Myocyte (in vitro differentiated cells): Measurements from ENCODE around the gene MKLN1. TPM values are rescaled to one million over a fixed set of nuclear protein-coding genes. Genes with fewer than 3 reads are reported as not detected.
"Not testable (repeated sequence)": the region's sequence is repeated elsewhere in the genome, so short reads cannot be mapped to it uniquely, and the experiment has no call there.

Source experiments
- DNase-seq: peaks from one replicate; pipeline ENCODE4 v3.0.0-alpha.2; 2012; ENCODE audit warnings: low read depth
- total RNA-seq: library from RNA; depleted of rRNA; stranded (reverse); fragments of >200 nt; gene quantifications from 2 replicates; pipeline ENCODE4 v1.2.3, GENCODE V29; 2014

The MKLN1 gene
- total RNA-seq, 1 donor from 2014 or later = 38.0 TPM

DNA sequence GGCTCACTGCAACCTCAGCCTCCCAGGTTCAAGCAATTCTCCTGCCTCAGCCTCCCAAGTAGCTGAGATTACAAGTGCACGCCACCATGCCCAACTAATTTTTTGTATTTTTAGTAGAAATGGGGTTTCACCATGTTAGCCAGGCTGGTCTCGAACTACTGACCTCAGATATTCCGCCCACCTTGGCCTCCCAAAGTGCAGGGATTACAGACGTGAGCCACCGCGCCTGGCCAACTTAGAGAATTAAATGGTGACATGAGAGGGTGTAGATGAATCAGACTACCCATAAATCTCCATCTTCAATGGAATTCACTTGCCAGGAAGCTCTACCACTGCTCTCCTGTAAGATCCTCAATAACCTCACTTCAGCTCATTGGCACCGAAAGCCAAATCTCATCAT, 187.8 kb downstream of the MKLN1 start:
- DNase-seq = not testable (repeated sequence)

DNA sequence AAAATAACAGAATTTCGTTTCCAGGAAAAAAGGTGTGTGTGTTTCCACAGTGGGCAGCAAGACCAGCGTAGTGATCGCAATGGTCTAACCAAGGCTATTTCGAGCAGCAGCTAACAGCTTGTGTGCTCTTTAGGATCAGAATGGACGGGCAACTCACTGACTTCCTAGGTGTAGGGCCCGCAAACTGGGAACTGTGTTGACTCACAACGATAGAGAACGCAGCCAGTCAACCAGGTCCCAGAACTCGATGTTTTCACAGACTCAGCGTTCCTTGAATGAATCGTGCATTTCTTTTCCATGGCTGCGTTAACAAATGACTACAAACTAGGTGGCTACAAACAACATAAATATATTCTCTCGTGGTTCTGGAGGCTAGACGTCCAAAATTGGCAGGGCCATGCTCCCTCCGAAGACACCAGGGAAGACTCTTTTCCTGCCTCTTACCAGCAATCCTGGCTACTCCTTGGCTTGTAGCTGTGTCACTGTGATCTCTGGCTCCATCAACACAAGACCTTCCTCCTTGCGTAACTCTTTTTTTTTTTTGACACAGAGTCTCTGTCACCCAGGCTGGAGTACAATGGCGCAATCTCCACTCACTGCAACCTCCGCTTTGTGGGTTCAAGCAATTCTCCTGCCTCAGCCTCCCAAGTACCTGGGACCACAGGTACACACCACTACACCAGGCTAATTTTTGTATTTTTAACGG, 189.7 kb downstream of the MKLN1 start:
- DNase-seq = no peak

DNA sequence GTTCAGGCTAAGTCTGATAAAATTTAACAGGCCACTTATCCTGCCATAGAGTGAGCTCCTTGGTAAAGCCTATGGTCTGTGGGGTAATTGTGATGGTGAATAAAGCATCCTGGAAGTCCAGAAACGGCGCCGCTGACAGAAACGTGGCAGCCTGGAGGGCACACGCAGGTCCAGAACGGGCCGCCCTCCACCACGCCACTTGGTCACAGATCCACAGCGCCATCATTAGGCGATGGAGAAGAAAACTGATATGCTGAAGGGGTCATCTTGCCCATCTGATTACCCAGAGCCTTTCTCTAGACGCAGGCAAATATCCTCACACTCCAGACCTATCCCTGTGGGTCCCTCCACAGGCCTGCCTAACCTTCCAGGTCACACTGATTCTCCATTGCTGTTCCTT, 190.9 kb downstream of the MKLN1 start:
- DNase-seq = no peak

DNA sequence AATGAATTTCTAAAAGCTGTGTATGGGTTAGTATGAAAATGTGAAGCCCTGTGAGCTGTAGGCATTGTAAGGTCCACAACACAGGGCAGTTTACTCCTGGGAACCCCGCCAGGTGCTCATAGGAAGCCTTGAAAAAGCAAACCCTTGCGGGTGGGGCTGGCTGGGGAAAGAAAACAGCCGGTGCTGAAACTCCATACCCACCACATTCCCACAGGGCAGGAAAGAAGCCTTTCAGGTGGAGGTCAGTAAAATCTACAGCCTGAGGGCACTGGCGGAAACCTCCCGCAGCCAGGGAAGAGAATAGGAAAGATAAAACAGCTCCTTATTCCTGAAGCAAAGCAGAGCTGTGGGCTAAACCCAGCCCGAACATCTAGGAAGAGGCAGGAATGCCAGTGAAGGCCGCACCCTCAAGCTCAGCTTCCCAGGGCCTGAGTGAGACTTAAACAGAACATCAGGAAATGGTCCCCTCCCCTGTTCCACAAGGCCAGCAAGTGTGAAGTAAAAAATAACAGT, 194.0 kb downstream of the MKLN1 start:
- peak; percentile 59 for DNase-seq

DNA sequence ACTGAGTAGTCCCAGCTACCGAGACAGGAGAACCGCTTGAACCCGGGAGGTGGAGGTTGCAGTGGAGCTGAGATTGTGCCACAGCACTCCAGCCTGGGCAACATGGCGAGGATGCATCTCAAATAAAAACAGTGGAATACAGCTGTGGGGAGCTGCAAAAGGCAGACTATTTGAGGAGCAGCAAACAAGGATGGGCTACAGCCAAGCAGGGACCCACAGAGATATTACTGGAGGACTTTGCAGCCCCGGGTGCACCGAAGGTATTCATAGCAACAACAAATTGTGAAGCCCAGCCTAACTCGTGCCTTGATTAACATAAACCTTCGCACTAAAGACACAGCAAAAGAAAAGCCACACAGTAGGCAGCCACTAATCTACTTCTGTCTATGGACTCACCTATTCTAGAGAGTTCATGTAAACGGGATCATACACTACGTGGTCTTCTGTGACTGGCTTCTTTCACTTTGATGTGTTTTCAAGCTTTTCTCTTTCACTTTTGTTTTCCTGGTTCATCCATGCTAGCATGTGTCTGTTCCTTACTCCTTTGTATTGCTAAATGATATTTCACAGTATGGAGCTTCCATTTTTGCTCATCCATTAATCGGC, 194.8 kb downstream of the MKLN1 start:
- no peak for DNase-seq

DNA sequence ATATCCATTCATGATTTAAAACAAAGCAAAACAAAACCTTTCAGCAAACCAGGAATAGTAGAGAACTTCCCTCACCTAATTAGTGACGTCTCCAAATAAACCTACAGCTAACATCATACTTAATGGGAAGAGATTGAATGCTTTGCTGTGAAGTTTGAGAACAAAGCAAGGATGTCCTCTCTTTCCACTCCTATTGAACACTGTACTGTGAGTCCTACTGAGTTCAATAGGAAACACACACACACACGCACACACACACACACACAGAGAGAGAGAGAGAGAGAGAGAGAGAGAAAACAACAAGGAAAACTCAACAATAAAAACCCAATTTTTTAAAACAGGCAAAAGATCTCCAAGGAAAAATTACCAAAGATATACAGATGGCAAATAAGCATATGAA, 196.4 kb downstream of the MKLN1 start:
- no peak for DNase-seq

DNA sequence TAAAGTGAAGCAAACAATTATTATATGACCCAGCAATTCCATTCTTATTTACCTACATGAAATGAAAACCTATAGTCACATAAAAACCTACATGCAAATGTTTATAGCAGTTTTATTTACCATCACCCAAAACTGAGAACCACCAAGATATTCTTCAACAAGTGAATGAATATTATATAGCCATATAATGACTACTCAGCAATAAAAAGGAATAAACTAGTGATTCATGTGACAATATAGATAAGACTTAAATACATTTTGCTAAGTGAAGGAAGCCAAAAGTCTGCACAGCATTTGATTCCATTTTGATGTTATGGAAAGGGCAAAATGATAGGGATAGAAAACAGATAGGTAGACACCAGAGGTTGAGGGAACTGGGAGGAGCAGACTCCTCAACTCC, 197.0 kb downstream of the MKLN1 start:
- no peak for DNase-seq

DNA sequence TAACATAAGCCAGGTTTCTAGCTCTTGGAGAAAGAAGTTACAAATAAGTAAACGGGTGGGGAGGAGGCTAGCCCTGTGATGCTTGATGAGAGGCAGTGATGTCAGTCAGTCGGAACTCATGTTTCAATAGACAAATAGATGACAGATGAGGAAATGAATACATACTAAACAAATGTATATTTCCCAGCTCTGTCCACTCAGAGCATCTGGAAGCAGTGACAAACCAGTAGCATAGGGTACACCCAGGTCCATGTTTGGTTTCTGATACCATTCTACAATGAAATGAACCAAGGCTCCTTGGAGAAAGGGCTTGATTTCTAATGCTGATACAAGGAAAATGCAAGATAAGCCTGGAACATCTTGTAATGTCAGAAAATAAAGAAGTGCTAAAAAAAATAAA, 198.1 kb downstream of the MKLN1 start:
- no peak for DNase-seq

DNA sequence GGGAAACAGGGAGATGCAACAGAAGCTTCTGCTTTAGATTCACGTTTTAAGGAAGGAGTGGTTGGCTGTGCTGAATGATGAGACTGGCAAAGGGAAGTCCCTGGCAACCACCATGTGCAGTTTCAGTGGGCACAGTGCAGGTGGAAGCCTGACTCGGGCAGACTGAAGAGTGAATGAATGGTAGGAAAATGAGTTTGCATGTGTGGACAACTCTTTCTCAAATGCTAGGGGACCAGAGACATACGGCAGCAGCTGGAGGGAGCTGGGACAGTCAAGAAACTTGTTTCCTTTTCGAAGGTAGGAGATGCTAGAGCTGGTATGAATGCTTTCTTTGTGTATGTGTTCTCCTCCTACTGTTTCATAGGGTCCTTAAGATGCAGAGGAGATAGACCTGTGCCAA, 199.8 kb downstream of the MKLN1 start:
- no peak for DNase-seq

DNA sequence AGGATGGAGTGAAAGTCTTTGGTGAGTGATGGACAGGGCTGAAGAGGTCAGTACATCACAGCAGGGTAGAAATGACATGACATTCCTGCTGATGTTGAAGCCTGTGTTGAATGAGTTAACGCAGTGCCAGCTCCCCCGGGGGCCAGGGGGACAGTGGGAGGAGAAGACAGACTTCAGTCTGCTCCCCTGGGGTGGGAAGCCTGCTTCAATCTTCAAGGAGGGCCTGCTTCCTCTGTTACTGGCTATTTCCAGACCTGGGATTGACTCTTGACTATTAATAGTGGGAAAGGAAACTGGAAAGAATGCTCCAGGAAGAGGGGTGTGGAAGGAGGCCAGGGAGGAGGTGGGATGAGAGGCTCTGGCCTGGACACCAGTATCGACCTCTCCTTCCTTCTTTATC, 201.5 kb downstream of the MKLN1 start:
- no peak for DNase-seq

DNA sequence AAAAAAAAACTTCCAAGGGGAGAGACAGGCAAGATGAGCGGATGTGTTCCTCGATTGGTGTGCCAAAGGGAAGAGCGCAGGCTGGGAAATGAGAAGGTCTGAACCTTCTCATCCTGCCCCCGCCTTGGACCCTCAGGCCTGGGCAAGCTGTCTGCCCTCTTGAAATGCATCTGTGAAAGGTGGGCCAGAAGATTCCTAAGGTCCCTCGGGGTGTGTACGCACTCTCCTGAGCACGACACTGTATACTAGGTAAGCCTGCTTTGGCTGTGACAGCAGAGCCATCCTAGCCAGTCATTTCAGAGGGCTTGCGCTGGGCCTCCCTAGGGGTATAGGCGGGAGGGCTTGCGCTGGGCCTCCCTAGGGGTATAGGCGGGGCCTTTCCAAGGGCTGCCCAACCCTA, 201.9 kb downstream of the MKLN1 start:
- DNase-seq = no peak

DNA sequence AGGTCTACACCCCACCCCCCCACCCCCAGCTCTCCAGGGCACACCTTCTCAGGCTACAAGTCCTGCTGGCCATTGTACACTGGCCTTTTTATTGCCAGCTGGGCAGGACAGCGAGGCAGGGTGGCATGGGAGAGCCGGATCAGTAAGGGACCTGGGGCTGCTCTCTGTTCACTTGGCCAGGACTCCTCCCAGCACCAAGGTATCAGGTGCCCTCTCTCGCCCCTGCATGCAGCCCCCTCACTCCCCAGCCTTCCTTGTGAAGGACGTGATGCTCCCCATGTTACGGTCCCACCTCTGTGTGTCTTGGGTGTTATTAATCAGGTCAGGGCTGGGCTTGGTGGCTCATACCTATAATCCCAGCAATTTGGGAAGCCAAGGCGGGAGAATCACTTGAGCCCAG, 202.5 kb downstream of the MKLN1 start:
- no peak for DNase-seq

DNA sequence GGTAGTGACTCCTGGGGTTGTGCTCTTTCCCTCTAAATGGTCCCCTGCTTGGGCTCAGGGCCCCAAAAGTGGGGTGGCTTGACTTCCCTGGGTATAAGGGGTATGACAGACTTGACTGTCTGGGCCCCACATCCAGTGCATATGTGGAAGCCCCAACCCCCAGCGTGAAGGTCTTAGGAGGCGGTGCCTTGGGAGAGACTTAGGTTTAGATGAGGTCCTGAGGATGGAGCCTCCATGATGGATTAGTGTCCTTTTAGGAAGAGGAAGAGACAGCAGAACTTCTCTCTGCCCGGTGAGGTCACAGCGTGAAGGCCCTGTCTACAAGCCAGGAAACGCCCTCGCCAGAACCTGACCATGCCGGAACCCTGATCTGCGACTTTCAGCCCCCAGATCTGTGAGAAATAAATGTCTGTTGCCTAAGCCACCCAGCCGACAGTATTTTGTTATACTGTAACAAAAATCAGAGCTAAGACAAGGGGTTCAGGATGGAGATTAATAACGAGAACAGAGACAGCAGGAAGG, 205.0 kb downstream of the MKLN1 start:
- DNase-seq = no peak

DNA sequence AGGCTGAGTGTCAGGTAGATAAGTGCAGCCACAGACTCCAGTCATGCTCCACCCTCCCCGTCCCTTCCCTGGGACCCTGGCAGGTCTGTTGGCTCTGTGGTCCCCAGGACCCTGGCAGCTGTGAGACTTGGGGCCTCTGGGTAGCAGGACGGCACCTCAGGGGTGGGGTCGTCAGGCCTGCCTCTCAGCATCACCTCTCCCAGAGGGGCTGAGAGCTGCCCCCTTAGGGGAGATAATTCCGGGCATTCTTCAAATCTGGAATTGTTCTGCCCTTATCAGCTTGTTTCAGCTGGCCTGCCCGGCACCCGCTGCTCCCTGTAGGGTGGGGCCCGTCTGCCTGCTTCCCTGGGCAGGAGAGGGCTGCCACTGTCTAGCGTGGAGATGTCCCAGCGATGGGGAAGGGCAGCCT, 205.5 kb downstream of the MKLN1 start:
- no peak for DNase-seq

DNA sequence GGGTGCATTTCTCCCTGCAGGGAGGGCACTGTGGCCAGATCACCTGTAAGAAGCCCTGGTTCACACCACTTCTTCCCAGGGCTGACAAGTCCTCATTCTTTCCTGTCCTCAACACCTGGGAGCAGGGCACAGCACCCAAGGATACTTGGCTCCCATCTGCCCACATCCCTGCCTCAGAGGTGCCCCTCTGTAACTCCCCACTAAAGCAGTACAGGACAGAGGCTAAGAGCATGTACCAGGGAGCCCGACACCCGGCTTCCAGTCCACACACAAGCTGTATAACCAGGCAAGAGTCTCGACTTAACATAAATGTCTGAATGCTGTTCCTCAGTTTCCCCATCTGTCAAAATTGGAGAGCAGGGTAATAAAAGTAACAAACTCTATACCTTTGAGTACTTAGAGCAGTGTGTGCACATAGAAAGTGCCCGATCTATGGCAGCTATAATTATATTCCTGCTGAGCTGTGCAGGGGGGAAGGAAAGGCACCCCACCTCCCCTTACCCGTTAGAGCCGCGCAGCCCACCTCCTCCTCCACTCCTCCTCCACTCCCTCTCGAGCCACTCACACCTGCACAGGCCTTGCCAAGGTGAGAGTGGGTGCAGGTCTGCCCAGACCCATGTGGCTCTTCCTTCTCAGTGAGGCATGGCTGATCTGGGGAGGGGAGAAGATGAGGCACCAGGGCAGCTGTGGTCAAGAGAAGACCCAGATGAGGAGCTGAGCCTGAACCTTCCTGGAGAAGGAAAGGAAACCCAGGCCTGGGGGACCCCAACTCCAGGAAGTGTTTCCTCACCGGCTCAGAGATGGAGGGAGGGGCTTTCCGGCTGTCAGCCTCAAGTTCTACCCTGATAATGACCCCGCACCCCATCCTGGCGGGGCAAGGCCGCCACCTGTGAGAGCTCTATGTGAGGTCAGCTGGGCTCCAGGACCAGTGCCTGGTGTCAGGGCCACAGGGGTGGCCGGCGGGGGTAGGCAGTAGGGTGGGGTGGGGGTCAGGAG, 206.2 kb downstream of the MKLN1 start:
- DNase-seq = no peak

DNA sequence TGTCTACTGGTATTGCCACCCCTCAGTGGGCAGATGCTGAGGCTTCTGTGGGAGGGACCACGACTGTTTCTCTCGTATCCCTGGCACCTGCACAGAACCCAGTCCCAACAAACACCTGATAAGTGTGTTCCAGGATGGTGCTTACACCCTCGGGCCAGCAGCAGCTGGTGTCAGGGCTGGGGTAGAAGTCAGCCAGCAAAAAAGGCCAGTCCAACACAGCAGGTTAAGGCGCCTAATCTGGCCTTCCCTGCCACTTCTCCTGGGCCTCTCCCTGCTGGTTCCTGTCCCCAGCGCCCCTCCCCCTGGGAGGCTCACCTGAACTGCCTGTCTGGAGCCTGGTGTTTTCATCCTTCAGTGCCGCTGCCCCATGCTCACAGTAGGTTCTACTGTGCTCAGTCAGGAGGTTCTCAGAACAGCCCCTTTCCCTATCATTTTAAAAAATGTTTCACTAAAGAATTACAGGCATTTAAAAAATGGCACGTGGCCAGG, 208.7 kb downstream of the MKLN1 start:
- peak; percentile 47 for DNase-seq

DNA sequence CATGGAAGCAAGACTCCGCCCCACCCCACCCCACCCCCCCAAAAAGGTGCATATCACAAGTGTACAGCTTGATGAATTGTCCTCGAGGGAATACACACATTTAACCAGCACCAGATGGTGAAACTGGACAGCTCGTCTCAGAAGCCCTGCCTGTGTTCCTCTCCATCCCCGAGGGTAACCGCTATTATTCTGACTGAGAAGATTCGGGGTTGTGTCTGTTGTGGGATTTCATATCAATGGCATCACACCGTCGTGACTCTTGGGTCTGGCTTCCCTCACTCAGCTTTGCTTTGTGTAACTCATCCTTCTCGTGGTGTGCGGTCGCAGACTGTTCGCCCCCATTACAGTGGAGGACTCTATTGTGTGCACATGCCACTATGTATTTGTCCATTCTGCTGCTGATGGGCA, 209.9 kb downstream of the MKLN1 start:
- peak; percentile 51 for DNase-seq

DNA sequence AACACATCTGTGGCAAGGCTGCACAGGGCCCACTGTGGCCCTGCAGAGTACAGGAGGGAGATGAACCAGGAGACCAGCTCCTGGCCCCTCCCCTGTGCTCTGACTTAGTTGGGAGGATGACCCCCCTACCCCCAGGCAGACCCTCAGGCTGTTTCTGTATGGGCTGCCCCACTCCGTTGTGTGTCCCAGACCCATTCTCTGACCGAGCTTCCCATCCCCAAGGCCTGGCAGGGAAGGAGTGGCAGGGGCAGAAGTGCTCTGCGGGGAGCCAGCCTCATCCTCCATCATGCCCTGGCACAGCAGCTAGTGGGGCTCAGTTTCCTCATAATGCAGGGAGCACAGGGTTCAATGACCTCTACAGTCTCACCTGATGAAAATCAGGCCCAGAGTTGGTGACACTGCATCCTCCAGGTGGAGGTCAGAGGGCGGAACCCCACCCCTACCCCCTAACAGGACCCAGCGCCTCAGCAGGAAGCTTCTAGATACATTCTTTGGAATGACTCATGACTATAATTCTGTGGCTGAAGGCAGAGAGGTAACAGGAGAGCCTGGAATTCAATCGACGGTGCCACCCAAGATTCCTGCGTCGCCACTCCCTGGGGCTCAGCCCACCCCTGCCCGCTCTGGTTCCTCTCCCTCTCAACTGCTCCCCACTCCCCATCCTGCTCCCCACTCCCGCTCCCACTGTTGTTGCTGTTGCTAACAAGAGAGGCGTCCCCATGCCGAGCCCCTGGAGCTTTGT, 210.6 kb downstream of the MKLN1 start:
- peak; percentile 91 for DNase-seq

DNA sequence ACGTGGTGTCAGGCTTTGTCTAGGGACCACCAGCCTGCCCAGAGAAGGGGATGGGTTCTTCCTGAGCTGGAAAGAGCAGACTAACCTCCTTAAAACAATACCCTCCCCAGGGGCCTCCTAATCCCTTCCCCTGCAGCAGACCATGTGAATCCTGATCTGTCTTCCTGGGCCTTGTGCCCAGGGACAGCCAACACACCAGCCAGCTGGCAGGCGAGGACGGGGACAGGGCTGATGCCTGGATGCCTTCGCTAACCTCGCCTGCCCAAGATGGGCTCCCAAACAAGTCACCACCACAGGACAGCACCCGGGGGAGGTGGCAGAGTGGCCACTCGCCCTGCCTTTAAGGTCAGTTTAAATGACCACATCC, 211.1 kb downstream of the MKLN1 start:
- DNase-seq = peak; percentile 93

DNA sequence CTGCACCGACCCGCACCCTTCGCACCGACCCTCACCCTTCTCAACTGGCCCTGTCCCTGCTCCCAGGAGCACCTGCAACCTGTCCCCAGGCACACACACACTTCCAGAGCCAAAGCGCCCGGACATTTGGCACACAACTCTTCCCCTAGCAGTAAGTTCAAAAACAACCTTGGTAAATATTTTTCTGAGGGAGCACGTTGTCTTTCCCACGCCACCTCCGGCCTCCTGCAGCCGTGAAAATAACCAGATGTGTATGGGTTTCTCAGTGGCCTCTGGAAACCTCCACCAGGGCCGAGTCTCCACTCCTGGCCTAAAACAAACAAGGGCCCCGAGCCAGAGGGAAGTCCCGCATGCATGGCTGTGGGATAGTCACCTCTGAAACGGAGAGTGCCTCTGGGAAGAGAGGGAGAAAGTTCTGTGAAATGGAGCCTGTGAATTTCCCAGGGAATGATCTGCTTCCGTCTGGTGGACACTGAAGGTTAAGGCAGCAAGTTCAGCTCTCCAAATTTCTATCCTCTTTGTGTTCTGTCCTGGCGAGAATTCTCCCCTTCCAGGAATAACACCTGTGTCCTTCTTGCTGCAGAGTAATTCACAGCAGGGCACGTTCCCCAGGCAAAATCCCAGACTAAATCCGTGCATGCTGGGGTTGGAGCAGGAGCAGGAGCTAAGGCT, 213.0 kb downstream of the MKLN1 start:
- peak; percentile 53 for DNase-seq
